K562 (cell line): ENCODE data around the gene TMEM225B. TPM values are rescaled to one million over a fixed set of nuclear protein-coding genes. Genes with fewer than 3 reads are reported as not detected.

Experiments used
- NFE2 ChIP-seq: IDR thresholded peaks from 2 replicates; pipeline ENCODE4 v1.6.1; 2014; ENCODE audit warnings: antibody characterized with exemption, low read depth
- NFYB ChIP-seq: IDR thresholded peaks from 2 replicates; pipeline ENCODE4 v1.6.1; 2011; ENCODE audit warnings: mild to moderate bottlenecking, moderate library complexity; ENCODE audit not compliant: insufficient read length; ENCODE audit errors: extremely low read depth
- RFX5 ChIP-seq: IDR thresholded peaks from 2 replicates; pipeline ENCODE4 v1.6.1; 2011; ENCODE audit warnings: low read depth, mild to moderate bottlenecking, improper control_type of control experiment, low read length
- ZNF551 ChIP-seq: fragments of 250-450 bp; sonication (Bioruptor Pico); IDR thresholded peaks from 2 replicates; pipeline ENCODE4 v1.5.0; 2021; ENCODE audit warnings: mild to moderate bottlenecking, moderate library complexity
- ZNF586 ChIP-seq: fragments of 450-650 bp; formaldehyde crosslinking; conservative IDR thresholded peaks from 2 replicates; pipeline ENCODE4 v1.4.0; 2020; ENCODE audit warnings: mild to moderate bottlenecking, moderate library complexity
- polyA plus RNA-seq, 8 experiments: library from polyadenylated mRNA; depleted of rRNA in 4 of 8; stranded (reverse) in 5 of 8; unstranded in 3 of 8; fragments of >200 nt; fragmentation: Nextera tagmentation in 2 of 8; fragmentation: Illumina TruSeq in 1 of 8; extraction: Ambion mirVana in 2 of 8; extraction: Trizol in 1 of 8; gene quantifications; 2 replicates each; pipeline versions ENCODE4 v1.2.1 to v1.2.3, GENCODE V29; 2011 to 2014; ENCODE audit warnings: inconsistent platforms in 1 of 8, missing spikeins in 1 of 8
- total RNA-seq, 7 experiments: library from RNA; depleted of rRNA in 6 of 7; stranded (reverse); fragments of >200 nt in 6 of 7; fragmentation: Illumina TruSeq in 2 of 7; extraction: Trizol in 2 of 7; gene quantifications; 2 replicates each; pipeline versions ENCODE4 v1.2.1 to v1.2.3, GENCODE V29; 2011 to 2021; ENCODE audit warnings: low replicate concordance in 1 of 7
- TF ChIP-seq, protein P1 (sequence below): IDR thresholded peaks from 2 replicates; pipeline ENCODE4 v1.6.1; 2011; ENCODE audit not compliant: insufficient read length; ENCODE audit errors: extremely low read depth
- TF ChIP-seq, protein P2 (sequence below), 2 experiments: IDR thresholded peaks; 2 replicates each; pipeline ENCODE4 v1.6.1; 2012; ENCODE audit warnings: improper control_type of control experiment in 2 of 2, low read depth in 2 of 2, low read length in 2 of 2, borderline replicate concordance in 1 of 2
- TF ChIP-seq, protein P3 (sequence below): fragments of 450-650 bp; IDR thresholded peaks from 2 replicates; pipeline ENCODE4 v1.6.1; 2017; ENCODE audit warnings: antibody characterized with exemption, mild to moderate bottlenecking
- TF ChIP-seq, protein P4 (sequence below): fragments of 250-450 bp; sonication (Bioruptor Pico); IDR thresholded peaks from 2 replicates; pipeline ENCODE4 v1.5.0; 2021; ENCODE audit warnings: mild to moderate bottlenecking, moderate library complexity
- TF ChIP-seq, protein P5 (sequence below): fragments of 250-450 bp; sonication (Bioruptor Pico); IDR thresholded peaks from 2 replicates; pipeline ENCODE4 v1.8.0; 2021; ENCODE audit warnings: borderline replicate concordance, mild to moderate bottlenecking, moderate library complexity; ENCODE audit not compliant: poor library complexity, severe bottlenecking
- TF ChIP-seq, protein P6 (sequence below): fragments of 250-450 bp; sonication (Bioruptor Pico); IDR thresholded peaks from 2 replicates; pipeline ENCODE4 v1.6.1; 2021; ENCODE audit warnings: mild to moderate bottlenecking

The TMEM225B gene
- total and polyA plus RNA-seq, 9 of the 15 experiments (the other 6 are each of a cell fraction or from before 2014, with no cell fraction given): 0.08 to 0.73 (median 0.56) TPM

DNA sequence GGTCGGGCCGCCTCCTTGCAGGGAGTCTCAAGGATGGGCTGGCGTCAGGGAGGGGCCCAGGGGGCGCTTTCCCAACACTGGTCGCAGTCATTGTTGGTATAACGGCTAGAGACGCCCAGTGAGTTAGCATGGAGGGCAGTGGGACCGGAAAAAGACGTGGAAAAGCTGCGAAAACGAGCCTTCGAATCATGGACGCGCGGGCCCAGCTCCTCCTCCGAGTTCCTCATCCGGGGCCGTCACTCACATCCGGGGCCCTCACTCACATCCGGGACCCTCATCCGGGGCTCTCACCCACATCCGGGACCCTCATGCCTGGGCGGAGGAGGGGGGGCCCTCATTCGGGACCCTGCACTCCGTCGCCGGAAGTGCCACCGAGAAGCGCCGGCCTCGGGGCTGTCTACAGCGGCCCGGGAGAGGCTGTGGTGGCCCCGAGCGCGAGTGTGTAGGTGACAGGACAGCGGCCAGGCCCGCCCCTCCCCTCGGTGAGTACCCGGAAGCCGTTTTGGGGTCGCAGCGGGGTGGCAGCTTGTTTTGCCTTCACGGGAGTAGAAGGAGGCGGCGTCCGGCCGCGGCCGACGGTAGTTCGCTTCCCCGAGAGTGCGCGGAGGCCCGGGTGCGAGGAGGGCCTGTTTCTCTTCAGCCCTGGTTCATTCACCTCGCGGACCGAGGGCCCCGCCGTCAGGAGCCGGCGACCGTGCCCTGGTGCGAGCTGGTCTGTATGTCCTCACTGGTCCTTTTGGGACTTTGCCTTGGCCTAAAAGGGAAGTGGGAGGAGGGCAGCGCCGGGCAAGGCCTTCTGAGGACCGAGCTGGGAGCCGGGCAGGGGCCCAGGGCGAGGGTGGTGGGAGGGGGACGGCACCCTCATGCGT is 39.5 kb upstream of the TMEM225B start, which contains the start of gene ZNF655 (continued):
- TF ChIP-seq, protein P1, sequence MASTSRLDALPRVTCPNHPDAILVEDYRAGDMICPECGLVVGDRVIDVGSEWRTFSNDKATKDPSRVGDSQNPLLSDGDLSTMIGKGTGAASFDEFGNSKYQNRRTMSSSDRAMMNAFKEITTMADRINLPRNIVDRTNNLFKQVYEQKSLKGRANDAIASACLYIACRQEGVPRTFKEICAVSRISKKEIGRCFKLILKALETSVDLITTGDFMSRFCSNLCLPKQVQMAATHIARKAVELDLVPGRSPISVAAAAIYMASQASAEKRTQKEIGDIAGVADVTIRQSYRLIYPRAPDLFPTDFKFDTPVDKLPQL: peak; percentile 39
- TF ChIP-seq RFX5 (no peak), NFYB (no peak), ZNF586 (no peak), NFE2 (0 out of 2 replicates have a peak, but pooled peaks have one; percentile 1), ZNF551 (CRISPR knock-in tag) (no peak)
- TF ChIP-seq, protein P2, sequence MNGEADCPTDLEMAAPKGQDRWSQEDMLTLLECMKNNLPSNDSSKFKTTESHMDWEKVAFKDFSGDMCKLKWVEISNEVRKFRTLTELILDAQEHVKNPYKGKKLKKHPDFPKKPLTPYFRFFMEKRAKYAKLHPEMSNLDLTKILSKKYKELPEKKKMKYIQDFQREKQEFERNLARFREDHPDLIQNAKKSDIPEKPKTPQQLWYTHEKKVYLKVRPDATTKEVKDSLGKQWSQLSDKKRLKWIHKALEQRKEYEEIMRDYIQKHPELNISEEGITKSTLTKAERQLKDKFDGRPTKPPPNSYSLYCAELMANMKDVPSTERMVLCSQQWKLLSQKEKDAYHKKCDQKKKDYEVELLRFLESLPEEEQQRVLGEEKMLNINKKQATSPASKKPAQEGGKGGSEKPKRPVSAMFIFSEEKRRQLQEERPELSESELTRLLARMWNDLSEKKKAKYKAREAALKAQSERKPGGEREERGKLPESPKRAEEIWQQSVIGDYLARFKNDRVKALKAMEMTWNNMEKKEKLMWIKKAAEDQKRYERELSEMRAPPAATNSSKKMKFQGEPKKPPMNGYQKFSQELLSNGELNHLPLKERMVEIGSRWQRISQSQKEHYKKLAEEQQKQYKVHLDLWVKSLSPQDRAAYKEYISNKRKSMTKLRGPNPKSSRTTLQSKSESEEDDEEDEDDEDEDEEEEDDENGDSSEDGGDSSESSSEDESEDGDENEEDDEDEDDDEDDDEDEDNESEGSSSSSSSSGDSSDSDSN (IDR thresholded peaks at IDR 0.05; ENCODE audit: borderline replicate concordance in 1 of 2, low read depth in 2 of 2, low read length in 2 of 2): peak; percentile 84 to 88; a peak in 1 of 4 replicates
- TF ChIP-seq, protein P3, sequence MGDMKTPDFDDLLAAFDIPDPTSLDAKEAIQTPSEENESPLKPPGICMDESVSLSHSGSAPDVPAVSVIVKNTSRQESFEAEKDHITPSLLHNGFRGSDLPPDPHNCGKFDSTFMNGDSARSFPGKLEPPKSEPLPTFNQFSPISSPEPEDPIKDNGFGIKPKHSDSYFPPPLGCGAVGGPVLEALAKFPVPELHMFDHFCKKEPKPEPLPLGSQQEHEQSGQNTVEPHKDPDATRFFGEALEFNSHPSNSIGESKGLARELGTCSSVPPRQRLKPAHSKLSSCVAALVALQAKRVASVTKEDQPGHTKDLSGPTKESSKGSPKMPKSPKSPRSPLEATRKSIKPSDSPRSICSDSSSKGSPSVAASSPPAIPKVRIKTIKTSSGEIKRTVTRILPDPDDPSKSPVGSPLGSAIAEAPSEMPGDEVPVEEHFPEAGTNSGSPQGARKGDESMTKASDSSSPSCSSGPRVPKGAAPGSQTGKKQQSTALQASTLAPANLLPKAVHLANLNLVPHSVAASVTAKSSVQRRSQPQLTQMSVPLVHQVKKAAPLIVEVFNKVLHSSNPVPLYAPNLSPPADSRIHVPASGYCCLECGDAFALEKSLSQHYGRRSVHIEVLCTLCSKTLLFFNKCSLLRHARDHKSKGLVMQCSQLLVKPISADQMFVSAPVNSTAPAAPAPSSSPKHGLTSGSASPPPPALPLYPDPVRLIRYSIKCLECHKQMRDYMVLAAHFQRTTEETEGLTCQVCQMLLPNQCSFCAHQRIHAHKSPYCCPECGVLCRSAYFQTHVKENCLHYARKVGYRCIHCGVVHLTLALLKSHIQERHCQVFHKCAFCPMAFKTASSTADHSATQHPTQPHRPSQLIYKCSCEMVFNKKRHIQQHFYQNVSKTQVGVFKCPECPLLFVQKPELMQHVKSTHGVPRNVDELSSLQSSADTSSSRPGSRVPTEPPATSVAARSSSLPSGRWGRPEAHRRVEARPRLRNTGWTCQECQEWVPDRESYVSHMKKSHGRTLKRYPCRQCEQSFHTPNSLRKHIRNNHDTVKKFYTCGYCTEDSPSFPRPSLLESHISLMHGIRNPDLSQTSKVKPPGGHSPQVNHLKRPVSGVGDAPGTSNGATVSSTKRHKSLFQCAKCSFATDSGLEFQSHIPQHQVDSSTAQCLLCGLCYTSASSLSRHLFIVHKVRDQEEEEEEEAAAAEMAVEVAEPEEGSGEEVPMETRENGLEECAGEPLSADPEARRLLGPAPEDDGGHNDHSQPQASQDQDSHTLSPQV: peak; percentile 33; the same call in 1 of the 2 replicates
- TF ChIP-seq, protein P4, sequence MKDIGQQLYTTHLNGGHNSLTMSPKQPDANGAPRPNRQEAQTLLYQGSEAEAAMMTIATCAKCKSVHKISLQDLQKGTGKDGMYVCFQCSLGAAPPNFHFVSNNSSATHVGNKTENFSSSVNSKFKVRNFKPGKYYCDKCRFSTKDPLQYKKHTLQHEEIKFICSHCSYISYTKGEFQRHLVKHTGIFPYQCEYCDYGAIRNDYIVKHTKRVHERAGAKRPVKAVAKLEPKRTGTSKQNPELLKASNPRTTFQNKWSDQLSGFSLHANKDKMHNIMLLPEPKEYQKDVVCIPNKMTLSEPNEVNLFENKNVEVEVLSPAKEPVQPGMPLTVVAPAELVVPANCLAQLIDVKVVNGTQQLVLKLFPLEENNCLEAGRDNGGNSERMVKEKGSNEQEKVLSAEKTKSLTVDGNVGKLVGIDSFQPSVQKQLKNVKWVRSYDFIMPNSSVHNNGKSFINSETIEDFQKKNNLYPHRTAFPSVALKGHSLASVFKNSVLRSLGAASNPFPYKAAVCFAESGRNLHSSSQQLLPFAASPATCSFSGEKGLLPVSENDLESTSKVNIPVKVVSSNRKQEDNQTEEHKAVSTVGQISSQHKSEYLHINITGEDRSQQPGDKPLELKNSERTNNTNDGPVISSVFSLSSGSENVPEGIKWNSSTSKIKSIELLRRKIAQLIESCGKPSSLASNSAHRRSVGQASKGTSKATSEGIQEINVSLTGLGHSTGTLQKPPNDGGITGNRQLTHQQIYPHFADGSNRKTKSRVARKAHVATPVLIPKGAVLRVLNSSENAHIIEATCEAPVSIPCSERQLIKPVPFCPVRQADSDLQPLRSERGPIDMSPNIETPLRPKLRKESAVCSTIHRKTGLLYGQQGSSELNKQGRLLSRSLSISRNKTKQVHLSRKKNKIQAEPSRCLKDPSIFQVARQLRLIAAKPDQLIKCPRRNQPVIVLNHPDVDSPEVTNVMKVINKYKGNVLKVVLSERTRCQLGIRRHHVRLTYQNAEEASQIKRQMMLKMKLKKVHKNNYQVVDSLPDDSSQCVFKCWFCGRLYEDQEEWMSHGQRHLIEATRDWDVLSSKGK: no peak
- TF ChIP-seq, protein P5, sequence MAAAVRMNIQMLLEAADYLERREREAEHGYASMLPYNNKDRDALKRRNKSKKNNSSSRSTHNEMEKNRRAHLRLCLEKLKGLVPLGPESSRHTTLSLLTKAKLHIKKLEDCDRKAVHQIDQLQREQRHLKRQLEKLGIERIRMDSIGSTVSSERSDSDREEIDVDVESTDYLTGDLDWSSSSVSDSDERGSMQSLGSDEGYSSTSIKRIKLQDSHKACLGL: no peak
- TF ChIP-seq, protein P6, sequence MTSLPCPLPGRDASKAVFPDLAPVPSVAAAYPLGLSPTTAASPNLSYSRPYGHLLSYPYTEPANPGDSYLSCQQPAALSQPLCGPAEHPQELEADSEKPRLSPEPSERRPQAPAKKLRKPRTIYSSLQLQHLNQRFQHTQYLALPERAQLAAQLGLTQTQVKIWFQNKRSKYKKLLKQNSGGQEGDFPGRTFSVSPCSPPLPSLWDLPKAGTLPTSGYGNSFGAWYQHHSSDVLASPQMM (CRISPR knock-in tag): no peak
